ENCODE results near the gene SLC15A4. TPM values are rescaled to one million over a fixed set of nuclear protein-coding genes. Genes with fewer than 3 reads are reported as not detected.
"Not testable (repeated sequence)": the region's sequence is repeated elsewhere in the genome, so short reads cannot be mapped to it uniquely, and the experiment has no call there.

Gene SLC15A4
- total RNA-seq, 1 donor from 2014 or later, result 11.9 TPM

- no peak for FAIRE-seq
- no peak overlapping the region for H3K4me2 ChIP-seq (ENCODE audit: low read length)
- no peaks in the 10 kb centered on the region for H3K36me3 ChIP-seq (ENCODE audit: insufficient read depth, low read length)
- no peaks in the 10 kb centered on the region for H3K4me1 ChIP-seq (ENCODE audit: insufficient read depth, low read length)
- no peak overlapping the region for H3K27ac Mint-ChIP-seq (ENCODE audit: unreplicated experiment)
- H3K9me3 ChIP-seq (ENCODE audit: insufficient read depth, low read depth, low read length), result no peaks in the 10 kb centered on the region
- H2AFZ ChIP-seq (ENCODE audit: low read depth, low read length), result no peak overlapping the region
- H3K9me3 Mint-ChIP-seq (ENCODE audit: unreplicated experiment), result peaks cover 5% of the 10 kb centered on the region
- no peak overlapping the region for H3K4me3 Mint-ChIP-seq (ENCODE audit: unreplicated experiment)
- no peak overlapping the region for H3K4me3 ChIP-seq (ENCODE audit: insufficient read depth, low read depth, low read length)
- no peaks in the 10 kb centered on the region for H4K20me1 ChIP-seq (ENCODE audit: insufficient read depth, low read length)
- H3K36me3 Mint-ChIP-seq (ENCODE audit: low read depth, unreplicated experiment), result no peaks in the 10 kb centered on the region
- no peak for DNase-seq (ENCODE audit: low read depth)
- no peak for TF ChIP-seq EZH2 (IDR thresholded peaks at IDR 0.05; ENCODE audit: insufficient read depth, low read length)
- TF ChIP-seq CTCF (IDR thresholded peaks at IDR 0.05; ENCODE audit: insufficient read depth, low read depth, low read length), result no peak
- H3K9ac ChIP-seq (ENCODE audit: low read length), result no peak overlapping the region
- peaks cover 3% of the 10 kb centered on the region for H3K27me3 ChIP-seq (ENCODE audit: insufficient read depth, low read length)
- H3K79me2 ChIP-seq (ENCODE audit: insufficient read depth, low read length), result no peaks in the 10 kb centered on the region
- H3K27me3 Mint-ChIP-seq (ENCODE audit: low read depth, unreplicated experiment), result peaks cover 10% of the 10 kb centered on the region
- no peak overlapping the region for H3K27ac ChIP-seq (ENCODE audit: low read depth, low read length)
- H3K4me1 Mint-ChIP-seq (ENCODE audit: low read depth, unreplicated experiment), result no peaks in the 10 kb centered on the region
These were observed 28.4 kb upstream of the SLC15A4 start for GRCh38 chr12:128852026-128852698.

- H3K4me1 Mint-ChIP-seq (ENCODE audit: low read depth, unreplicated experiment); H3K27ac ChIP-seq (ENCODE audit: low read depth, low read length); H3K27me3 Mint-ChIP-seq (ENCODE audit: low read depth, unreplicated experiment); H3K4me3 ChIP-seq (ENCODE audit: insufficient read depth, low read depth, low read length); H3K27me3 ChIP-seq (ENCODE audit: insufficient read depth, low read length); H3K4me1 ChIP-seq (ENCODE audit: insufficient read depth, low read length); H3K9ac ChIP-seq (ENCODE audit: low read length); H3K36me3 Mint-ChIP-seq (ENCODE audit: low read depth, unreplicated experiment); H4K20me1 ChIP-seq (ENCODE audit: insufficient read depth, low read length); H2AFZ ChIP-seq (ENCODE audit: low read depth, low read length); H3K36me3 ChIP-seq (ENCODE audit: insufficient read depth, low read length); H3K4me2 ChIP-seq (ENCODE audit: low read length); H3K9me3 Mint-ChIP-seq (ENCODE audit: unreplicated experiment); FAIRE-seq; H3K27ac Mint-ChIP-seq (ENCODE audit: unreplicated experiment); H3K9me3 ChIP-seq (ENCODE audit: insufficient read depth, low read depth, low read length); H3K79me2 ChIP-seq (ENCODE audit: insufficient read depth, low read length); DNase-seq (ENCODE audit: low read depth); H3K4me3 Mint-ChIP-seq (ENCODE audit: unreplicated experiment): not testable (repeated sequence)
These were observed 27.7 kb upstream of the SLC15A4 start for GRCh38 chr12:128851429-128851828.

GRCh38 chr12:128850400-128850799 lies 26.6 kb upstream of the SLC15A4 start:
- Mint-ChIP-seq H3K4me3 (ENCODE audit: unreplicated experiment) (no peak overlapping the region), H3K27me3 (ENCODE audit: low read depth, unreplicated experiment) (peaks cover 10% of the 10 kb centered on the region), H3K9me3 (ENCODE audit: unreplicated experiment) (no peaks in the 10 kb centered on the region), H3K36me3 (ENCODE audit: low read depth, unreplicated experiment) (no peaks in the 10 kb centered on the region), H3K4me1 (ENCODE audit: low read depth, unreplicated experiment) (no peaks in the 10 kb centered on the region), H3K27ac (ENCODE audit: unreplicated experiment) (no peak overlapping the region)
- DNase-seq (ENCODE audit: low read depth) (no peak), FAIRE-seq (no peak)
- Histone ChIP-seq H3K27me3 (ENCODE audit: insufficient read depth, low read length) (peaks cover 3% of the 10 kb centered on the region), H3K79me2 (ENCODE audit: insufficient read depth, low read length) (no peaks in the 10 kb centered on the region), H3K4me1 (ENCODE audit: insufficient read depth, low read length) (no peaks in the 10 kb centered on the region), H3K27ac (ENCODE audit: low read depth, low read length) (no peak overlapping the region), H3K36me3 (ENCODE audit: insufficient read depth, low read length) (no peaks in the 10 kb centered on the region), H3K9me3 (ENCODE audit: insufficient read depth, low read depth, low read length) (no peaks in the 10 kb centered on the region), H3K4me2 (ENCODE audit: low read length) (no peak overlapping the region), H4K20me1 (ENCODE audit: insufficient read depth, low read length) (no peaks in the 10 kb centered on the region), H3K9ac (ENCODE audit: low read length) (no peak overlapping the region), H2AFZ (ENCODE audit: low read depth, low read length) (no peak overlapping the region), H3K4me3 (ENCODE audit: insufficient read depth, low read depth, low read length) (no peak overlapping the region)
- TF ChIP-seq EZH2 (IDR thresholded peaks at IDR 0.05; ENCODE audit: insufficient read depth, low read length) (no peak), CTCF (IDR thresholded peaks at IDR 0.05; ENCODE audit: insufficient read depth, low read depth, low read length) (no peak)

GRCh38 chr12:128849806-128850205 lies 26.0 kb upstream of the SLC15A4 start:
- not testable (repeated sequence) for H3K36me3 Mint-ChIP-seq (ENCODE audit: low read depth, unreplicated experiment); FAIRE-seq

More at GRCh38 chr12:128849806-128850205, 26.0 kb upstream of the SLC15A4 start:
- not testable (repeated sequence) for H3K27ac ChIP-seq (ENCODE audit: low read depth, low read length); H3K27me3 Mint-ChIP-seq (ENCODE audit: low read depth, unreplicated experiment); H3K27ac Mint-ChIP-seq (ENCODE audit: unreplicated experiment); DNase-seq (ENCODE audit: low read depth); H3K4me3 ChIP-seq (ENCODE audit: insufficient read depth, low read depth, low read length); H3K27me3 ChIP-seq (ENCODE audit: insufficient read depth, low read length); H3K9me3 Mint-ChIP-seq (ENCODE audit: unreplicated experiment); H3K36me3 ChIP-seq (ENCODE audit: insufficient read depth, low read length); H3K4me2 ChIP-seq (ENCODE audit: low read length); H3K79me2 ChIP-seq (ENCODE audit: insufficient read depth, low read length); H2AFZ ChIP-seq (ENCODE audit: low read depth, low read length); H3K9ac ChIP-seq (ENCODE audit: low read length); H3K4me1 Mint-ChIP-seq (ENCODE audit: low read depth, unreplicated experiment); H3K4me3 Mint-ChIP-seq (ENCODE audit: unreplicated experiment); H4K20me1 ChIP-seq (ENCODE audit: insufficient read depth, low read length); H3K4me1 ChIP-seq (ENCODE audit: insufficient read depth, low read length); H3K9me3 ChIP-seq (ENCODE audit: insufficient read depth, low read depth, low read length)

Measured in astrocyte (in vitro differentiated cells and primary cell).